Activated CD8-positive, alpha-beta memory T cell treated with anti-CD3 and anti-CD28 coated beads, Interleukin-2, amount 50 U/mL, for 24 hours (primary cell): ENCODE measurements around the gene GID8.

Source experiments
- DNase-seq: peaks from one replicate; pipeline ENCODE4 v3.0.0-alpha.2; 2020; ENCODE audit errors: extremely low read depth

GID8 gene

GRCh38 chr20:62970307-62971210 lies 32.6 kb downstream of the GID8 start:
- DNase-seq = no peak

- DNase-seq = no peak
These were observed 33.4 kb downstream of the GID8 start for GRCh38 chr20:62971211-62971949.

GRCh38 chr20:62971950-62972844 lies 34.2 kb downstream of the GID8 start:
- DNase-seq = peak; percentile 66

GRCh38 chr20:62972845-62973745 lies 35.1 kb downstream of the GID8 start:
- no peak for DNase-seq

- DNase-seq = no peak
These were observed 37.4 kb downstream of the GID8 start for GRCh38 chr20:62975251-62975760.

GRCh38 chr20:62975812-62976508 lies 38.0 kb downstream of the GID8 start:
- DNase-seq = no peak

- no peak for DNase-seq
These were observed 38.9 kb downstream of the GID8 start for GRCh38 chr20:62976886-62977285.

GRCh38 chr20:62977613-62978560 lies 39.9 kb downstream of the GID8 start:
- peak; percentile 44 for DNase-seq

GRCh38 chr20:62978561-62978943 lies 40.6 kb downstream of the GID8 start:
- no peak for DNase-seq

GRCh38 chr20:62979310-62979709 lies 41.4 kb downstream of the GID8 start:
- no peak for DNase-seq

GRCh38 chr20:62979876-62980373 lies 42.0 kb downstream of the GID8 start:
- DNase-seq = no peak

- DNase-seq = no peak
These were observed 42.5 kb downstream of the GID8 start for GRCh38 chr20:62980380-62980960.

- no peak for DNase-seq
These were observed 43.0 kb downstream of the GID8 start for GRCh38 chr20:62980970-62981369.

GRCh38 chr20:62982124-62983075 lies 44.5 kb downstream of the GID8 start:
- DNase-seq = no peak

GRCh38 chr20:62983210-62983609 lies 45.3 kb downstream of the GID8 start:
- DNase-seq = no peak

GRCh38 chr20:62984666-62985443 lies 46.9 kb downstream of the GID8 start:
- no peak for DNase-seq

GRCh38 chr20:62985444-62985778 lies 47.5 kb downstream of the GID8 start:
- no peak for DNase-seq
